ENCODE data around the gene PSMA4. TPM values are rescaled to one million over a fixed set of nuclear protein-coding genes. Genes with fewer than 3 reads are reported as not detected.

The PSMA4 gene
- total and polyA plus RNA-seq, 2 experiments from 2014 or later: 322 to 552 TPM

- Histone ChIP-seq H3F3A (replicated peaks; ENCODE audit: low read depth) (peaks cover 7% of the 10 kb centered on the region; the same call in 1 of the 2 replicates), H3K79me2 (replicated peaks; ENCODE audit: insufficient read depth) (peaks cover 60% of the 10 kb centered on the region), H3K27ac (ENCODE audit: low read depth) (no peak overlapping the region), H3K9me2 (ENCODE audit: insufficient read depth) (no peaks in the 10 kb centered on the region), H3K4me1 (ENCODE audit: insufficient read depth) (peaks cover 11% of the 10 kb centered on the region; the same call in 1 of the 2 replicates), H4K20me1 (replicated peaks; ENCODE audit: insufficient read depth) (no peaks in the 10 kb centered on the region; the same call in none of the 2 replicates), H2AFZ (no peak overlapping the region), H3K36me3 (ENCODE audit: insufficient read depth) (no peaks in the 10 kb centered on the region), H3K4me2 (peak overlapping the region; percentile 46; the same call in 1 of the 2 replicates), H3K4me3 (no peak overlapping the region), H3K27me3 (ENCODE audit: insufficient read depth) (no peaks in the 10 kb centered on the region)
- Mint-ChIP-seq H3K27me3 (ENCODE audit: insufficient read depth, low read depth, poor library complexity) (peaks cover 5% of the 10 kb centered on the region), H3K27ac (no peak overlapping the region), H3K4me3 (peak overlapping the region; percentile 53), H3K4me1 (peaks cover 22% of the 10 kb centered on the region), H3K9me3 (no peaks in the 10 kb centered on the region), H3K36me3 (ENCODE audit: low read depth) (no peaks in the 10 kb centered on the region; the same call in 2 of the 3 replicates)
- DNase-seq (ENCODE audit: low spot score) (no peak), ATAC-seq (no peak)
- TF ChIP-seq ETS1 (IDR thresholded peaks at IDR 0.05) (no peak), ZNF114 (CRISPR knock-in tag; IDR thresholded peaks at IDR 0.05) (no peak), JUNB (IDR thresholded peaks at IDR 0.05; ENCODE audit: unreplicated experiment) (no peak), ZNF462 (CRISPR knock-in tag; IDR thresholded peaks at IDR 0.05) (no peak), CTCF (conservative IDR thresholded peaks at IDR 0.05; ENCODE audit: low read depth in 2 of 2) (no peak), CREB1 (CRISPR knock-in tag; IDR thresholded peaks at IDR 0.05; ENCODE audit: low read depth) (no peak), ZNF331 (CRISPR knock-in tag; IDR thresholded peaks at IDR 0.05; ENCODE audit: low read depth) (no peak), EZH2phosphoT487 (IDR thresholded peaks at IDR 0.05; ENCODE audit: unreplicated experiment) (no peak), EZH2 (IDR thresholded peaks at IDR 0.05; ENCODE audit: low read depth, unreplicated experiment) (no peak), REST (IDR thresholded peaks at IDR 0.05; ENCODE audit: unreplicated experiment) (no peak), STAT1 (IDR thresholded peaks at IDR 0.05; ENCODE audit: unreplicated experiment) (no peak), POLR2AphosphoS5 (IDR thresholded peaks at IDR 0.05; ENCODE audit: low read depth) (no peak), NANOG (IDR thresholded peaks at IDR 0.05; ENCODE audit: borderline replicate concordance) (no peak)
Measured at GRCh38 chr15:78567531-78567930, 27.3 kb downstream of the PSMA4 start.
